SU-DHL-6 (cell line): Measurements from ENCODE around the gene PUS1.
"Not testable (repeated sequence)": the region's sequence is repeated elsewhere in the genome, so short reads cannot be mapped to it uniquely, and the experiment has no call there.

Experiments
- H2AFZ ChIP-seq: fragments of 200-600 bp; sonication (generic); 2 replicates; pipeline ENCODE4 v1.6.1; 2014; ENCODE audit warnings: low read depth, mild to moderate bottlenecking, moderate library complexity, mixed read lengths, antibody characterized with exemption, low read length; ENCODE audit not compliant: severe bottlenecking
- H3F3A ChIP-seq: fragments of 200-600 bp; shearing (Covaris generic); 2 replicates; pipeline ENCODE4 v1.6.0; 2016; ENCODE audit warnings: antibody characterized with exemption, mild to moderate bottlenecking; ENCODE audit not compliant: insufficient read depth
- H3K27ac ChIP-seq: fragments of 200-600 bp; sonication (generic); 2 replicates; pipeline ENCODE4 v1.5.1; 2016; ENCODE audit warnings: low read depth, mild to moderate bottlenecking, low read length, moderate library complexity, mixed read lengths
- H3K27me3 ChIP-seq: fragments of 200-600 bp; sonication (generic), shearing (Covaris generic); 2 replicates; pipeline ENCODE4 v1.6.0; 2014; ENCODE audit warnings: mild to moderate bottlenecking, low read length
- H3K36me3 ChIP-seq: fragments of 200-600 bp; sonication (generic); 2 replicates; pipeline ENCODE4 v1.6.1; 2014; ENCODE audit warnings: mild to moderate bottlenecking, low read length, mixed read lengths
- H3K4me2 ChIP-seq: fragments of 300-600, 200-600 bp; shearing (Covaris generic), sonication (generic); 2 replicates; pipeline ENCODE4 v1.6.0; 2014; ENCODE audit warnings: low read length, low read depth, mild to moderate bottlenecking; ENCODE audit not compliant: poor library complexity, severe bottlenecking
- H3K4me3 ChIP-seq: fragments of 200-600 bp; sonication (generic); 2 replicates; pipeline ENCODE4 v1.5.1; 2014; ENCODE audit warnings: antibody characterized with exemption, low read length, mild to moderate bottlenecking, mixed read lengths; ENCODE audit not compliant: insufficient read depth, poor library complexity, severe bottlenecking
- H3K79me2 ChIP-seq: fragments of 200-600 bp; sonication (generic); 2 replicates; pipeline ENCODE4 v1.6.1; 2014; ENCODE audit warnings: mild to moderate bottlenecking, low read length, moderate library complexity; ENCODE audit not compliant: insufficient read depth
- H3K9ac ChIP-seq: fragments of 200-600 bp; sonication (generic); 2 replicates; pipeline ENCODE4 v1.7.0; 2014; ENCODE audit warnings: mild to moderate bottlenecking, low read length
- H3K9me2 ChIP-seq: fragments of 200-600 bp; sonication (generic); replicated peaks from 2 replicates; pipeline ENCODE4 v1.6.1; 2014; ENCODE audit warnings: low read length; ENCODE audit not compliant: insufficient read depth
- H3K9me3 ChIP-seq: fragments of 200-600 bp; sonication (generic); 2 replicates; pipeline ENCODE4 v1.6.1; 2014; ENCODE audit warnings: low read length, mixed read lengths; ENCODE audit not compliant: insufficient read depth
- H4K20me1 ChIP-seq: fragments of 200-600 bp; sonication (generic); 2 replicates; pipeline ENCODE4 v1.6.1; 2014; ENCODE audit warnings: low read depth, mild to moderate bottlenecking, antibody characterized with exemption, low read length, moderate library complexity, mixed read lengths
- CTCF ChIP-seq: fragments of 200-600 bp; sonication (generic); IDR thresholded peaks from one replicate; pipeline ENCODE4 v1.5.1; 2017; ENCODE audit warnings: antibody characterized with exemption, mild to moderate bottlenecking, low read length, moderate library complexity; ENCODE audit not compliant: insufficient read depth, poor library complexity, severe bottlenecking
- EZH2phosphoT487 ChIP-seq: fragments of 200-600 bp; sonication (generic), shearing (Covaris generic); conservative IDR thresholded peaks from 2 replicates; pipeline ENCODE4 v1.6.1; 2018; ENCODE audit warnings: mild to moderate bottlenecking, antibody characterized with exemption, low read length, moderate library complexity, mixed read lengths

The PUS1 gene

GRCh38 chr12:131948166-131948712 is 19.2 kb downstream of the PUS1 start:
- peaks cover 13% of the 10 kb centered on the region; the same call in 1 of the 2 replicates for H3F3A ChIP-seq
- TF ChIP-seq CTCF (no peak), EZH2phosphoT487 (no peak)
- H3K9ac ChIP-seq: no peak overlapping the region
- H4K20me1 ChIP-seq: no peaks in the 10 kb centered on the region; the same call in 1 of the 2 replicates
- H2AFZ ChIP-seq: no peak overlapping the region
- H3K79me2 ChIP-seq: peaks cover 30% of the 10 kb centered on the region
- no peaks in the 10 kb centered on the region for H3K9me2 ChIP-seq
- H3K36me3 ChIP-seq: no peaks in the 10 kb centered on the region
- H3K4me3 ChIP-seq: no peak overlapping the region
- H3K4me2 ChIP-seq: no peak overlapping the region
- H3K27ac ChIP-seq: no peak overlapping the region
- no peaks in the 10 kb centered on the region for H3K27me3 ChIP-seq
- no peaks in the 10 kb centered on the region for H3K9me3 ChIP-seq

- Histone ChIP-seq H2AFZ (peak overlapping the region; percentile 85), H3F3A (peaks cover 13% of the 10 kb centered on the region; the same call in 1 of the 2 replicates), H3K4me3 (peak overlapping the region; percentile 50), H3K4me2 (peak overlapping the region; percentile 54), H3K9ac (peak overlapping the region; percentile 50), H3K79me2 (peaks cover 36% of the 10 kb centered on the region)
- H4K20me1 ChIP-seq, H3K9me3 ChIP-seq, H3K9me2 ChIP-seq, H3K36me3 ChIP-seq, H3K27me3 ChIP-seq, H3K27ac ChIP-seq: not testable (repeated sequence)
These were observed 19.8 kb downstream of the PUS1 start for GRCh38 chr12:131948713-131949430.

GRCh38 chr12:131949431-131950181 is 20.5 kb downstream of the PUS1 start, which contains the start of gene EP400:
Gene EP400, plus strand, starts transcription at chr12:131949942. Its CDS starts 10,678 bp downstream, at chr12:131960620.
- no peaks in the 10 kb centered on the region for H3K9me2 ChIP-seq
- H3K79me2 ChIP-seq: peaks cover 43% of the 10 kb centered on the region
- peak within 1 kb of the TSS; percentile 98 for H3K9ac ChIP-seq
- H3K4me2 ChIP-seq: peak within 1 kb of the TSS; percentile 79
- H3F3A ChIP-seq: peaks cover 13% of the 10 kb centered on the region; the same call in 1 of the 2 replicates
- no peaks in the 10 kb centered on the region for H4K20me1 ChIP-seq
- H3K9me3 ChIP-seq: no peaks in the 10 kb centered on the region
- no peaks in the 10 kb centered on the region for H3K36me3 ChIP-seq
- TF ChIP-seq EZH2phosphoT487 (no peak), CTCF (peak; percentile 59)
- no peaks in the 10 kb centered on the region for H3K27me3 ChIP-seq
- H3K27ac ChIP-seq: peak within 1 kb of the TSS; percentile 63
- peak within 1 kb of the TSS; percentile 85 for H2AFZ ChIP-seq
- peak within 1 kb of the TSS; percentile 80 for H3K4me3 ChIP-seq
